ENCODE data around the gene CPLX1. TPM values are rescaled to one million over a fixed set of nuclear protein-coding genes. Genes with fewer than 3 reads are reported as not detected.

The CPLX1 gene
- total RNA-seq, 6 experiments from 2014 or later = 0.12 to 0.32 (median 0.20) TPM; not detected in 1

DNA sequence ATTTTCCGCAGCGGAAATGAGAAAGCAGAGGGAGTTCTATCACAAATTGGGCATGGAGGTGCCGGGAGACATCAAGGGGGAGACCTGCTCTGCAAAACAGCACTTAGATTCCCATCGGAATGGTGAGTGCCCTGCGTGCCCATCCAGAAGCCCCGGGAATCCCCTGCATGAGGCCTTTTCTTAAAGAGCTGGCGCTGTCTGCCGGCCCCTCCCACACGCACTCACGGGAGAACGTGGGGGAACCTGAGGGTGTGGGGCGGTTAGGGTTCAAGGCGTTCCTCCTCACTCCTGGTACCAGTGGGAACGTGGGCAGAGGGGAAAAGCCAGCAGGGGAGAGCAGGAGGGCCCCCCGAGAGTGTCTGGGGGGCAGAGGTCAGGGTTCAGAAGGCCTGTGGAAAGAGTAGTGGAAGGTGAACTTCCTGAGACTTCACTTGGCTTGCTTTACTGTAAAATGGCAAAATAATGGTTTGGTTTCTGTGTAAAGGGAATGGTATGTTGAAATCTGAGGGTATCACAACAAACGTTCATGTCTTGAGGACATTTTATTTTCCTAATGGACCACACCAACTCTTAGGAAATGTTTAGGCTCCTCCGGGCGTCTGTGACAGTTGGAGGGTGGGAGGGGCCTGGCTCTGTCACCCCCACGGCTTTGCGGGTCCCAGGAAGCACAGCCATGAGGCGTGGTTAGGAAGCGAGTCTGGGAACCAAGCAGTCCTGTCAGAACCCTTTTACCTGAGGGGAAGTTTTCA is 82.3 kb downstream of the CPLX1 start:
- TF ChIP-seq, protein P1, sequence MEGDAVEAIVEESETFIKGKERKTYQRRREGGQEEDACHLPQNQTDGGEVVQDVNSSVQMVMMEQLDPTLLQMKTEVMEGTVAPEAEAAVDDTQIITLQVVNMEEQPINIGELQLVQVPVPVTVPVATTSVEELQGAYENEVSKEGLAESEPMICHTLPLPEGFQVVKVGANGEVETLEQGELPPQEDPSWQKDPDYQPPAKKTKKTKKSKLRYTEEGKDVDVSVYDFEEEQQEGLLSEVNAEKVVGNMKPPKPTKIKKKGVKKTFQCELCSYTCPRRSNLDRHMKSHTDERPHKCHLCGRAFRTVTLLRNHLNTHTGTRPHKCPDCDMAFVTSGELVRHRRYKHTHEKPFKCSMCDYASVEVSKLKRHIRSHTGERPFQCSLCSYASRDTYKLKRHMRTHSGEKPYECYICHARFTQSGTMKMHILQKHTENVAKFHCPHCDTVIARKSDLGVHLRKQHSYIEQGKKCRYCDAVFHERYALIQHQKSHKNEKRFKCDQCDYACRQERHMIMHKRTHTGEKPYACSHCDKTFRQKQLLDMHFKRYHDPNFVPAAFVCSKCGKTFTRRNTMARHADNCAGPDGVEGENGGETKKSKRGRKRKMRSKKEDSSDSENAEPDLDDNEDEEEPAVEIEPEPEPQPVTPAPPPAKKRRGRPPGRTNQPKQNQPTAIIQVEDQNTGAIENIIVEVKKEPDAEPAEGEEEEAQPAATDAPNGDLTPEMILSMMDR (IDR thresholded peaks at IDR 0.05) = no peak
- peaks cover 30% of the 10 kb centered on the region for H3K36me3 Mint-ChIP-seq (ENCODE audit: low read depth)
- peaks cover 14% of the 10 kb centered on the region for H3K27me3 Mint-ChIP-seq (ENCODE audit: insufficient read depth)
- H3K4me3 Mint-ChIP-seq = no peak overlapping the region
- DNase-seq = peak; percentile 32
- H3K27ac Mint-ChIP-seq = peak overlapping the region; percentile 64
- H3K4me1 Mint-ChIP-seq (ENCODE audit: low read depth) = peaks cover 14% of the 10 kb centered on the region; the same call in 1 of the 2 replicates
- peaks cover 20% of the 10 kb centered on the region for H3K9me3 Mint-ChIP-seq

DNA sequence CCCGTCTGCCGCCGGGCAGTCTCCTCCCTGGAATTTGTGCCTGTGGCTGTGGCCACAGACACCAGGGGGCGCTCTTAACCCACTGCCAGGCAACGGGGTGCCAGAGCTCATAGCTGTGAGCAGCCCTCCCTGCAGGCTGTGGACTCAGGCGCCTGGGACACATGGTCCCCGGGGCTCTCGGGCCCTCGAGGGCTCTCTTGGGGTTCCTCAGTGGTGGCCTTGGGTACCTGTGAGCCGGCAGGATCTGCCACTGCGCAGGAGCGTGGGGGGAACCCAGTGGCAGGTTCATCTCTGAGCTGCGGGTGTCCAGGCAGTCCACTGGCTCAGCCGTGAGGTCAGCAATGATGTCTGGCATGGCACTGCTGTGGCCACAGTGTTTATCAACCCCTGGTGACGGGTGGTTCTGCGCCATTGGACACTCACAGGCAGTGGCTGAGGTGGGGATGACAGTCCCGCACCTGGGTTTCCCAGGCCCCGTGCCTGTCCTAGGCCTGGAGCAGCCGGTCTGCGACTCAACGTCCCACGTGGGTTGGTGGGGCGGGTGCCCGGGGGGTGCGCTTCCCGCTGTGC is 83.1 kb downstream of the CPLX1 start:
- Mint-ChIP-seq H3K4me3 (no peak overlapping the region), H3K27ac (no peak overlapping the region), H3K27me3 (ENCODE audit: insufficient read depth) (peaks cover 11% of the 10 kb centered on the region), H3K4me1 (ENCODE audit: low read depth) (peaks cover 14% of the 10 kb centered on the region; the same call in 1 of the 2 replicates), H3K9me3 (peaks cover 12% of the 10 kb centered on the region), H3K36me3 (ENCODE audit: low read depth) (peaks cover 26% of the 10 kb centered on the region)
- peak; percentile 33 for DNase-seq
- TF ChIP-seq, protein P1 (IDR thresholded peaks at IDR 0.05) = peak; percentile 95

DNA sequence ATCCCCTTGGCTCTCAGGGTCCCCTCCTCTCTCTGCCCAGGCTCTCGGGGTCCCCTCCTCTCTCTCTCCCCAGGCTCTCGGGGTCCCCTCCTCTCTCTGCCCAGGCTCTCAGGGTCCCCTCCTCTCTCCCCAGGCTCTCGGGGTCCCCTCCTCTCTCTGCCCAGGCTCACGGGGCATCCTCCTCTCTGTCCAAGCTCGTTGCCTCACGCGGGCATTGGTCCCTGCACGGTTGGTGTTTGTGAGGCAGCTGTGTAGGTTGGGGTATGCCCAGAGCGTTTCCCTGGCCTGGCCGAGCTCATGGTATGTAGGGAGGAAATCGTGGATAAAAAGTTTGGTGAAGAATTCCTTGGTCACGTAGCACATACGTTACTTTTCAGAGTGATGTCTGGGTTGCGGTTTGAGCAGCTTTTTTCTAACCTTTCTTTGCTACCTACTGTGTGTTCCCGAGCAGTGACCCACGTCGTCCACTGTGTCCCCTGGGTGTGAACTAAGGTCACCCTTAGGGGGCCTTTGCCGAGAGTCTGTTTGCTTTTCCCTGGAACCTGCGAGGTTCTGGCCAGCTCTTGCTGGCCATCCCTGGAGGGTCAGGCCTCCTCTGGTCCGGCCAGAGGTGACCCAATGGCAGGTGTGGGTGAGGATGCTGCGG is 83.7 kb downstream of the CPLX1 start:
- H3K27me3 Mint-ChIP-seq (ENCODE audit: insufficient read depth) = peaks cover 10% of the 10 kb centered on the region
- H3K4me1 Mint-ChIP-seq (ENCODE audit: low read depth) = peaks cover 14% of the 10 kb centered on the region; the same call in 1 of the 2 replicates
- H3K27ac Mint-ChIP-seq = no peak overlapping the region
- TF ChIP-seq, protein P1 (IDR thresholded peaks at IDR 0.05) = no peak
- no peak overlapping the region for H3K4me3 Mint-ChIP-seq
- DNase-seq = no peak
- peaks cover 9% of the 10 kb centered on the region for H3K9me3 Mint-ChIP-seq
- H3K36me3 Mint-ChIP-seq (ENCODE audit: low read depth) = peaks cover 25% of the 10 kb centered on the region

GRCh38 chr4:740656-741282 is 85.2 kb downstream of the CPLX1 start:
- DNase-seq = no peak

DNA sequence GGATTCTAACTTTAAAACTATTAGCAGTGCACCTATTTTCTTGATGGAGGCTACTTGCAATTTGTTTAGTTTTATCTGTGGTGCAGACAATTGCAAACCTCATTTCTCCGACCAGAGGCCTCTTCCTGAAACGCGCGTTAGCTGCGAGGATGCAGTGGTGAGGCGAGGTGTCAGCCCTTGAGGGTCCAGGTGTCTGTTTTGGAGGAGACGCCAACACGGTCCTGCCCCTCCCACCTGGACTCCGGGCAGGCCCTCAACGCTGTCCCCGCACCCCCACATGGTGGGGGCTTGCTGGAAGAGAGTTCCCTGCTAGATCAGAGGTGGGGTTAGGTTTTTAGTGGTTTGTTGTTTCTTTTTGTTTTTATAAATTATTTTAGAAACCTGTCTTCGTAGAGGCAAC is 85.9 kb downstream of the CPLX1 start:
- Mint-ChIP-seq H3K4me3 (no peak overlapping the region), H3K27ac (no peak overlapping the region), H3K27me3 (ENCODE audit: insufficient read depth) (peaks cover 10% of the 10 kb centered on the region), H3K9me3 (peaks cover 9% of the 10 kb centered on the region), H3K4me1 (ENCODE audit: low read depth) (peaks cover 14% of the 10 kb centered on the region; the same call in 1 of the 2 replicates), H3K36me3 (ENCODE audit: low read depth) (peaks cover 25% of the 10 kb centered on the region)
- no peak for DNase-seq
- TF ChIP-seq, protein P1 (IDR thresholded peaks at IDR 0.05) = no peak

More at GRCh38 chr4:740656-741282, 85.2 kb downstream of the CPLX1 start:
- H3K27me3 Mint-ChIP-seq (ENCODE audit: insufficient read depth) = peaks cover 10% of the 10 kb centered on the region
- no peak overlapping the region for H3K27ac Mint-ChIP-seq
- H3K4me1 Mint-ChIP-seq (ENCODE audit: low read depth) = peaks cover 14% of the 10 kb centered on the region; the same call in 1 of the 2 replicates
- TF ChIP-seq, protein P1 (IDR thresholded peaks at IDR 0.05) = no peak
- peaks cover 25% of the 10 kb centered on the region for H3K36me3 Mint-ChIP-seq (ENCODE audit: low read depth)
- H3K9me3 Mint-ChIP-seq = peaks cover 9% of the 10 kb centered on the region
- H3K4me3 Mint-ChIP-seq = no peak overlapping the region

All from HFFc6 (cell line).